Measurements from ENCODE around the gene RTBDN.

RTBDN gene

DNA sequence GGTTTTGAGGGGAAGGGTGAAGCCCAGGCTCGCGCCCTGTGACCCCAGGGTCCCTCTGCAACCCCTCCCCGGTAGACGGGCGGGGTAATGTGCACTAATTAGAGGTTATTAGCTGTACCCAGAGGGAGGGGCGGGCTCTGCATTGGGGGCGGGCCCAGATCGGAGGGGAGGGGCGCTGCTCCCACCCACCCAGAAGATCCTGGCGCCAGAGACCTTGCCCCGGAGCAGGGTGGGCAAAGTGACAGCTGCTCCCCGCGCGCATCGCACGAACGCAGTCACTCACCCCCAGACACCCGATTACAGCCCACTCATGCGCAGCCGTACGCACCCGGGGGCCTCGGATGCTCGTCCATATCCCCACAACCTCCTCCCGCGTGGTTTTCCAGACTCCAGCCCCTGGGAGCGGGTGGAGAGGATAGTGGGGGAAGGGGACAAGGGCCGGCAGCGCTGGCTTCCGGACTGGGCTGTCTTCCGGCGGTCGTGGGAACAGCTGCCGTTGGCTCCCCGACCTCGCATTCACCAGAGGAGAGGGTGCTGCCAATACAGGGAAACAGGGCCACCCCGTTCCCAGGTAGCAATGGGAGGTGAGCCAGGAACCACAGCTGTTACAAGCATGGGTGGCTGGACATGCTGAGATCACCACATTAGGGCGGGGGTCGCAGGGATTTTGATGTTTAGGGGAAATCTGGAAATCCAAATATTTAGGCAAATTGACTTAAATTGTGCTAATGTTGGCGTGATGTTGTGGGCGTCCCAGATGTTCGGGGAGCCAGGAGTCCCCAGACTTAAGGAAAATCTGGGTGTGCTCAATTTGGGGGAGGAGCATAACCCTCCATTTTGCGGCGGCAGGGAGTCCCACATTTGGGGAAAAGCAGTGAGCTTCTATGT is 56.1 kb downstream of the RTBDN start:
- peak; percentile 87 for DNase-seq

DNA sequence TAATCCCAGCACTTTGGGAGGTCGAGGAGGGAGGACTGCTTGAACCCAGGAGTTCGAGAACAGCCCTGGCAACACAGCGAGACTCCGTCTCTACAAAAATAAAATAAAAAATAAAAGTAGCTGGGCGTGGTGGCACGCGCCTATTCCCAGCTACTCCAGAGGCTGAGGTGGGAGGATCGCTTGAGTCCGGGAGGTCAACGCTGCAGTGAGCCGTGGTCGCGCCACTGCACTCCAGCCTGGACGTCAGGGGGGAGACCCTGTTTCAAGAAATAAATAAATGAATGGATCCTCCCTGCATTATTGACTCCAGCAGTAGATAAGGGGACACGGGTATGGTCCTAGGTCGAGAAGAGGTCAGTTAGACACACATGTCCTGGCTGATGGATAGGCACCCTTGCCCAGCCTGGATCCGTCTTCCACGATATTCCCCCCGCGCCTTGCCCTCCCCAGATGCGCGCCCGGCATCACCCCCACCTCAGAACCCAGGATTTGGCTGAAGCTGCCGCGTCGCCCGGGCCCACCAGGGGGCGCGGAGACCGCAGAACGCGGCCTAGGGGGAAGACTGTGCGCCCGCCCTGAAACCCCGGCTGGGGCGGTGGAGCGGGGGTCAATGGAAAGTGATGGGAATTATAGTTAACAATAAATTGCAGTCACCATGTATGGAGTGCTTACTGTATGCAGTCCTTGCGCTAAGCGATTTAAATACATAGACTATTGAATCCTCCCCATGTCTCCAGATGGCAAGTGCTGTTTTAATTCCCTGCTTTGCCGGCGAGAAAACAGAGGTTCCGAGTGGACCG is 57.0 kb downstream of the RTBDN start:
- DNase-seq = peak; percentile 91

Data from right forelimb (tissue), 1 donor.